ENCODE results near the gene BRSK2. TPM values are rescaled to one million over a fixed set of nuclear protein-coding genes. Genes with fewer than 3 reads are reported as not detected.
A peak's percentile ranks its signal among the peaks of the same experiment; 100 is the strongest.
"Not testable (repeated sequence)": the region's sequence is repeated elsewhere in the genome, so short reads cannot be mapped to it uniquely, and the experiment has no call there.

Gene BRSK2
- total RNA-seq, 1 donor from 2014 or later: 9.3 TPM

- TF ChIP-seq, protein P1, sequence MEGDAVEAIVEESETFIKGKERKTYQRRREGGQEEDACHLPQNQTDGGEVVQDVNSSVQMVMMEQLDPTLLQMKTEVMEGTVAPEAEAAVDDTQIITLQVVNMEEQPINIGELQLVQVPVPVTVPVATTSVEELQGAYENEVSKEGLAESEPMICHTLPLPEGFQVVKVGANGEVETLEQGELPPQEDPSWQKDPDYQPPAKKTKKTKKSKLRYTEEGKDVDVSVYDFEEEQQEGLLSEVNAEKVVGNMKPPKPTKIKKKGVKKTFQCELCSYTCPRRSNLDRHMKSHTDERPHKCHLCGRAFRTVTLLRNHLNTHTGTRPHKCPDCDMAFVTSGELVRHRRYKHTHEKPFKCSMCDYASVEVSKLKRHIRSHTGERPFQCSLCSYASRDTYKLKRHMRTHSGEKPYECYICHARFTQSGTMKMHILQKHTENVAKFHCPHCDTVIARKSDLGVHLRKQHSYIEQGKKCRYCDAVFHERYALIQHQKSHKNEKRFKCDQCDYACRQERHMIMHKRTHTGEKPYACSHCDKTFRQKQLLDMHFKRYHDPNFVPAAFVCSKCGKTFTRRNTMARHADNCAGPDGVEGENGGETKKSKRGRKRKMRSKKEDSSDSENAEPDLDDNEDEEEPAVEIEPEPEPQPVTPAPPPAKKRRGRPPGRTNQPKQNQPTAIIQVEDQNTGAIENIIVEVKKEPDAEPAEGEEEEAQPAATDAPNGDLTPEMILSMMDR (IDR thresholded peaks at IDR 0.05): no peak
- no peak for DNase-seq (ENCODE audit: low spot score in 2 of 2)
These were observed 117.2 kb downstream of the BRSK2 start for GRCh38 chr11:1506981-1507380.

GRCh38 chr11:1507381-1508140 is 117.8 kb downstream of the BRSK2 start:
- no peaks in the 10 kb centered on the region for H3K36me3 ChIP-seq
- peaks cover 37 to 70% of the 10 kb centered on the region in 2 donors for H3K4me1 ChIP-seq
- intact Hi-C loops (cut with DNase I): loop anchor here (1.0 kb wide), 1 partner anchor 25 kb away; no protein-coding TSS in a partner anchor
- peak in 1 of 2 donors; percentile 84 for DNase-seq (ENCODE audit: low spot score in 2 of 2)
- H3K27me3 ChIP-seq: no peaks in the 10 kb centered on the region
- TF ChIP-seq, protein P1 (IDR thresholded peaks at IDR 0.05): no peak
- peak overlapping the region in 1 of 2 donors; percentile 49 for H3K4me3 ChIP-seq
- H3K27ac ChIP-seq: peak overlapping the region; percentile 74 to 80
- H3K9me3 ChIP-seq: no peaks in the 10 kb centered on the region

More at GRCh38 chr11:1506981-1507380, 117.2 kb downstream of the BRSK2 start:
- intact Hi-C loops (cut with DNase I): loop anchor here (1.0 kb wide), 1 partner anchor 25 kb away; no protein-coding TSS in a partner anchor
- H3K9me3 ChIP-seq: no peaks in the 10 kb centered on the region
- peak overlapping the region in 1 of 2 donors; percentile 49 for H3K4me3 ChIP-seq
- no peaks in the 10 kb centered on the region for H3K36me3 ChIP-seq
- H3K27ac ChIP-seq: peak overlapping the region; percentile 74 to 80
- H3K27me3 ChIP-seq: no peaks in the 10 kb centered on the region
- H3K4me1 ChIP-seq: peaks cover 41 to 76% of the 10 kb centered on the region in 2 donors

DNA sequence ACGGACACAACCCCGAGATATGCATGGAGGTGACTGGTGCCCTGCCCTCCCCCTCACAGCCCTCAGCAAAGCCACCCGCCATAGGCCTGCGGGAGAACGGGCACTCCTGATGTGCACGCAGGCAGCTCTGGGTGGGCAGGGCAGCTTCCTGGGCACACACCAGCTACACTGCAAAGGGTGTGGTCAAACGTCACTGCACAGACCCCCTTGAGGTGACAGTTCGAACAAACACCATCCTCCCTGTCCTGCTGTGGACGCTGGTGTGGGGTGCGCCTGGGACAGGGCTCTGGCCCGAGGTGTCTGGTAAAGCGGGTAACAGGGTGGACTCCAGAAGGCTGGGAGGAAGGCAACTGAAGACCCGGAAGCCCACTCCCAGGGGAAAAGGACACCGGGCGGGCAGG is 118.8 kb downstream of the BRSK2 start:
- Histone ChIP-seq H3K9me3 (no peaks in the 10 kb centered on the region), H3K27ac (peak overlapping the region; percentile 74 to 80), H3K4me3 (peak overlapping the region in 1 of 2 donors; percentile 49), H3K4me1 (peaks cover 30 to 61% of the 10 kb centered on the region in 2 donors), H3K27me3 (no peaks in the 10 kb centered on the region), H3K36me3 (no peaks in the 10 kb centered on the region)
- no peak for DNase-seq (ENCODE audit: low spot score in 2 of 2)
- intact Hi-C loops (cut with DNase I): no loop called here
- TF ChIP-seq, protein P1 (IDR thresholded peaks at IDR 0.05): no peak

DNA sequence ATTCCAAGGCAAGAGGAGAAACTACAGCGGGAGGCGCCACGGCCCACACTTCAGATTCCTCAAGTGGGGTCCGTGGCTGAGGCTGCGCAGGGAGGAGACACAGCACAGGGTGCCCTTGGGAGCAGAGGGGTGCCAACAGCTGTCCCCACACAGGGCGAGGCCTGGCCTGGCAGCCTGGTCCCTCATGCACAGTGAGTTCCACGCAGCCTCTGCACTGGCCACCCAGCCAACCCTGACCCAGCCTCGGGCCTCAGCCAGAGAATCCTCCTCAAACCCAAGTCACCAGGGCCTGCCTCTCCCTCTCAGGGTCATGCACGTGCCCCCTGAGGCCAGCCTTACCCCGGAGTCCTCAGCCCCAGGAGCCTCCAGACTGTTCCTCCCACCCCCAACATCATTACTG is 119.3 kb downstream of the BRSK2 start:
- TF ChIP-seq, protein P1 (IDR thresholded peaks at IDR 0.05): no peak
- H3K27ac ChIP-seq: peak overlapping the region; percentile 4 to 74

DNA sequence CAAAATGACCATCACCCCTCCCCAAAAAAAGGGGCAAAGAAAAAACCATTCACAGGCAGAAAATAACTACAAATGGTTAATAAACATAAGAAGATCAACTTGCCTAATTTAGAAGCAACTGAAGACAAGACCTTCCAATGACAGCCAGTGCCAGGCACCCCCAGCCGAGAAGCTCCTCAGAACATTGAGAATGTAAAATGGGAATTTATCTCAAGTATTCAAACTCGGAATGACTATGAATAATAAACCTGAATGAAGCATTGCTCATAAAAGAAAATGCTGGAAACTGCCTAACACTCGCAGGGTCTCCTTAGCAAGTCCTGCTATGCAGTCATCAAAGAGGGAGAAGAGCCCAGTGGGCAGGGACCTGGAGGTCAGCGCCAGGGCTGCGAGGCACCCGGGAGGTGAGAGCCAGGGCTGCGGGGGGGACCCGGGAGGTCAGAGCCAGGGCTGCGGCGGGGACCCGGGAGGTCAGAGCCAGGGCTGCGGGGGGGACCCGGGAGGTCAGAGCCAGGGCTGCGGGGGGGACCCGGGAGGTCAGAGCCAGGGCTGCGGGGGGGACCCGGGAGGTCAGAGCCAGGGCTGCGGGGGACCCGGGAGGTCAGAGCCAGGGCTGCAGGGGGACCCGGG is 120.0 kb downstream of the BRSK2 start:
- TF ChIP-seq, protein P1 (IDR thresholded peaks at IDR 0.05): no peak
- H3K4me1 ChIP-seq: peaks cover 23 to 59% of the 10 kb centered on the region in 2 donors
- peak overlapping the region; percentile 4 to 74 for H3K27ac ChIP-seq
- no peaks in the 10 kb centered on the region for H3K9me3 ChIP-seq
- DNase-seq (ENCODE audit: low spot score in 2 of 2): no peak
- H3K36me3 ChIP-seq: no peaks in the 10 kb centered on the region
- intact Hi-C loops (cut with DNase I): no loop called here
- no peak overlapping the region for H3K4me3 ChIP-seq
- H3K27me3 ChIP-seq: no peaks in the 10 kb centered on the region

More for the DNA sequence above, 119.3 kb downstream of the BRSK2 start:
- intact Hi-C loops (cut with DNase I): no loop called here
- Histone ChIP-seq H3K4me3 (no peak overlapping the region), H3K9me3 (no peaks in the 10 kb centered on the region), H3K27me3 (no peaks in the 10 kb centered on the region), H3K4me1 (peaks cover 26 to 59% of the 10 kb centered on the region in 2 donors), H3K36me3 (no peaks in the 10 kb centered on the region)
- DNase-seq (ENCODE audit: low spot score in 2 of 2): no peak

- peaks cover 28 to 59% of the 10 kb centered on the region in 2 donors for H3K4me1 ChIP-seq
- H3K4me3 ChIP-seq; DNase-seq (ENCODE audit: low spot score in 2 of 2); H3K27me3 ChIP-seq; H3K36me3 ChIP-seq; H3K27ac ChIP-seq; intact Hi-C loops (cut with DNase I); H3K9me3 ChIP-seq: not testable (repeated sequence)
These were observed 120.6 kb downstream of the BRSK2 start for GRCh38 chr11:1510351-1510750.

All from ascending aorta (tissue), 2 donors.